ENCODE data around the gene RNF40. TPM values are rescaled to one million over a fixed set of nuclear protein-coding genes. Genes with fewer than 3 reads are reported as not detected.

RNF40 gene
- total and polyA plus RNA-seq, 4 donors = 54.1 to 103 (median 79.0) TPM

DNA sequence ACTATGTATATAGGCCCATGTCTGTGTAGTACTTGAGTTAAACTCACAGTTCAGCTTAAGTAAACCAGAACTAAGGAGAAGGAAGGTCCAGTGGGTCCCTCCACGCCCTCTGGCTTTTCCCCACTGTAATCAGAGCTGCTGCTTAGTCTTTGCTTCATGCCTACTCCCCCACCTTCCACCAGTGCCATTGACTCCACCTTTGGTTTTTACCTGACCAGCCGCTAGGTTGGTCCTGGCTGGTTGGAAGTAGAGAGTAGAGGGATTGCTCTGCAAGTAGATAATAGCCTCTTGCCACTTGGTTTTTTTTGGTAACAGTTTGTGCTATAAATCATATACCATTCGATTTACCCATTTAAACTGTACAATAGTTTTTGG, 36.7 kb upstream of the RNF40 start:
- no peak for TF ChIP-seq CTCF (IDR thresholded peaks at IDR 0.05; ENCODE audit: control extremely low read depth, extremely low read depth)
- H3K4me3 ChIP-seq = no peak overlapping the region
- no peaks in the 10 kb centered on the region for H3K9me3 ChIP-seq (ENCODE audit: control insufficient read depth in 4 of 4, insufficient read depth in 3 of 4, low read length in 3 of 4)
- no peaks in the 10 kb centered on the region for H3K4me1 ChIP-seq (ENCODE audit: control insufficient read depth in 5 of 5, insufficient read depth in 5 of 5, low read length in 5 of 5)
- H3K27me3 ChIP-seq (ENCODE audit: control insufficient read depth in 3 of 3, insufficient read depth in 3 of 3, low read length in 2 of 3) = no peaks in the 10 kb centered on the region
- peaks cover 43 to 66% (median 58%) of the 10 kb centered on the region in 4 donors for H3K36me3 ChIP-seq (ENCODE audit: control insufficient read depth in 4 of 4, insufficient read depth in 4 of 4, low read length in 4 of 4)
- no peak overlapping the region for H3K27ac ChIP-seq (ENCODE audit: low read depth in 1 of 2, low read length in 1 of 2)
- no peak overlapping the region for H3K9ac ChIP-seq (ENCODE audit: insufficient read depth in 1 of 2, low read length in 2 of 2)
- 89 to 92% methylated on average over 3 of the region's 3 CpGs for WGBS, 2 donors
- no peak for DNase-seq
- no peak for ATAC-seq (ENCODE audit: insufficient read depth, low FRiP score)

DNA sequence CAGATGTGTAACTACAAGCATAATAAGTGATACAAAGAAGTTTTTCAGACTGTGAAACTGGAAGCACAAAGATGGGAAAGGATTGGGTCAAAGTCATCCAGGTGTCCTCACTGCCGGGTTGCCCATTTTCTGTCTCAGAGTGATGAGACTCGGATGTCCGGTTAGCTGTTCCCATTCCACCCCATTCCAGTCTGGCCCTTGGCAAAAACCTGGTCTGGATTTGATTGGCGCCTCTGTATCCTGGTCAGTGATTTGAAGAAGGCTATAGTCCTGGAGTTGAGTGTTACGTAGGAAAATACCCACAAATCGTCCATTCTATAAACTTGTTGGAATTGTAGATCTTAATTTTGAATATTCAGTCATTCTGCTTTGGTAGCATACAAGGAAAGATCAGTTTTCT, 33.8 kb upstream of the RNF40 start:
- H3K4me3 ChIP-seq = no peak overlapping the region
- ATAC-seq (ENCODE audit: insufficient read depth, low FRiP score) = no peak
- 94% methylated on average over 6 of the region's 6 CpGs for WGBS, 2 donors

GRCh38 chr16:30728899-30729672, 33.0 kb upstream of the RNF40 start:
- Histone ChIP-seq H3K9ac (ENCODE audit: insufficient read depth in 1 of 2, low read length in 2 of 2) (no peak overlapping the region), H3K9me3 (ENCODE audit: control insufficient read depth in 4 of 4, insufficient read depth in 3 of 4, low read length in 3 of 4) (no peaks in the 10 kb centered on the region), H3K27ac (ENCODE audit: low read depth in 1 of 2, low read length in 1 of 2) (no peak overlapping the region), H3K27me3 (ENCODE audit: control insufficient read depth in 3 of 3, insufficient read depth in 3 of 3, low read length in 2 of 3) (no peaks in the 10 kb centered on the region), H3K36me3 (ENCODE audit: control insufficient read depth in 4 of 4, insufficient read depth in 4 of 4, low read length in 4 of 4) (peaks cover 36 to 51% (median 47%) of the 10 kb centered on the region in 4 donors), H3K4me1 (ENCODE audit: control insufficient read depth in 5 of 5, insufficient read depth in 5 of 5, low read length in 5 of 5) (no peaks in the 10 kb centered on the region), H3K4me3 (no peak overlapping the region)
- DNase-seq (no peak), ATAC-seq (ENCODE audit: insufficient read depth, low FRiP score) (no peak)
- TF ChIP-seq CTCF (IDR thresholded peaks at IDR 0.05; ENCODE audit: control extremely low read depth, extremely low read depth) = no peak
- WGBS, 2 donors = 65 to 85% methylated on average over 17 of the region's 17 CpGs

More for the DNA sequence above, 33.8 kb upstream of the RNF40 start:
- H3K36me3 ChIP-seq (ENCODE audit: control insufficient read depth in 4 of 4, insufficient read depth in 4 of 4, low read length in 4 of 4) = peaks cover 38 to 51% (median 47%) of the 10 kb centered on the region in 4 donors
- H3K27me3 ChIP-seq (ENCODE audit: control insufficient read depth in 3 of 3, insufficient read depth in 3 of 3, low read length in 2 of 3) = no peaks in the 10 kb centered on the region
- H3K27ac ChIP-seq (ENCODE audit: low read depth in 1 of 2, low read length in 1 of 2) = no peak overlapping the region
- no peak overlapping the region for H3K9ac ChIP-seq (ENCODE audit: insufficient read depth in 1 of 2, low read length in 2 of 2)
- no peaks in the 10 kb centered on the region for H3K4me1 ChIP-seq (ENCODE audit: control insufficient read depth in 5 of 5, insufficient read depth in 5 of 5, low read length in 5 of 5)
- TF ChIP-seq CTCF (IDR thresholded peaks at IDR 0.05; ENCODE audit: control extremely low read depth, extremely low read depth) = no peak
- no peak for DNase-seq
- H3K9me3 ChIP-seq (ENCODE audit: control insufficient read depth in 4 of 4, insufficient read depth in 3 of 4, low read length in 3 of 4) = no peaks in the 10 kb centered on the region
